C1 segment of cervical spinal cord (tissue), 14 donors: ENCODE results near the gene PLLP.

Source experiments
- DNase-seq, 14 donors: peaks; one replicate each; lab custom pipeline; 2025; lab: John Stamatoyannopoulos, UW

The PLLP gene

GRCh38 chr16:57226701-57227621 is 57.5 kb downstream of the PLLP start:
- DNase-seq = no peak

GRCh38 chr16:57225978-57226377 is 58.5 kb downstream of the PLLP start:
- DNase-seq = no peak

GRCh38 chr16:57224651-57225335 is 59.7 kb downstream of the PLLP start:
- DNase-seq = no peak

- DNase-seq = no peak
Measured at GRCh38 chr16:57223057-57223456, 61.4 kb downstream of the PLLP start.

- no peak for DNase-seq
Measured at GRCh38 chr16:57216968-57217367, 67.5 kb downstream of the PLLP start.

GRCh38 chr16:57213462-57213861 is 71.0 kb downstream of the PLLP start:
- no peak for DNase-seq

- DNase-seq = no peak
Measured at GRCh38 chr16:57209780-57210179, 74.7 kb downstream of the PLLP start.

GRCh38 chr16:57208926-57209325 is 75.5 kb downstream of the PLLP start:
- DNase-seq = no peak
